ENCODE data around the gene ZNF780A.

ZNF780A gene

GRCh38 chr19:40025938-40026596, 64.7 kb downstream of the ZNF780A start:
- Mint-ChIP-seq H3K4me1 (no peaks in the 10 kb centered on the region), H3K9me3 (peaks cover 83% of the 10 kb centered on the region), H3K4me3 (no peak overlapping the region), H3K27me3 (ENCODE audit: low read depth) (no peaks in the 10 kb centered on the region), H3K36me3 (ENCODE audit: low read depth) (peaks cover 72% of the 10 kb centered on the region), H3K27ac (no peak overlapping the region)
- TF ChIP-seq CTCF (IDR thresholded peaks at IDR 0.05; ENCODE audit: unreplicated experiment in 3 of 3): no peak

DNA sequence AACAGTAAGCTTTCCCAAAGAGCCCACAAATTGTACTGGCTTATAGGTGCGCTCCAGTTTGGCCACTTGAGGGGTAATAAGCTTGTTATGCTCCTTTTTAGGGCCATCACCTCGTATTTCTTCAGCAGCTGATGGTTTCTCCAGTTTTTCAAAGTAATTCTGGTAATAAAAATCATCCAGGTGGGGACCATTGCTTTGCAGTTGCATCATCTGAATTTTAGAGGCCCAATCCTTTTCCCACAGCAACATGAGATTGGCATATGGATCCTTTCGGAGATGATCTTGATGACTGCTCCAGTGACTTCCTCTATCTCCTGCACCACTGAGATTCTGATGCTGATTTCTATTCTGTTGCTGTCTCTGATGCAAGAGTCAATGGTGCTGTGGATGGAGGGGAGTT, 66.8 kb downstream of the ZNF780A start:
- no peak overlapping the region for H3K4me3 Mint-ChIP-seq

More for the DNA sequence above, 66.8 kb downstream of the ZNF780A start:
- H3K4me1 Mint-ChIP-seq: no peaks in the 10 kb centered on the region
- TF ChIP-seq CTCF (IDR thresholded peaks at IDR 0.05; ENCODE audit: unreplicated experiment in 3 of 3): no peak
- no peak overlapping the region for H3K27ac Mint-ChIP-seq
- peaks cover 79% of the 10 kb centered on the region for H3K9me3 Mint-ChIP-seq
- no peaks in the 10 kb centered on the region for H3K27me3 Mint-ChIP-seq (ENCODE audit: low read depth)
- H3K36me3 Mint-ChIP-seq (ENCODE audit: low read depth): peaks cover 57% of the 10 kb centered on the region

All from nephron (organoid).